Cerebellar cortex (tissue), 1 donor: Measurements from ENCODE around the gene SPATA31D4.
"Not testable (repeated sequence)": the region's sequence is repeated elsewhere in the genome, so short reads cannot be mapped to it uniquely, and the experiment has no call there.

ENCODE experiments used
- DNase-seq: peaks from one replicate; pipeline ENCODE4 v3.0.0-alpha.2; 2015; ENCODE audit warnings: low spot score

SPATA31D4 gene

DNA sequence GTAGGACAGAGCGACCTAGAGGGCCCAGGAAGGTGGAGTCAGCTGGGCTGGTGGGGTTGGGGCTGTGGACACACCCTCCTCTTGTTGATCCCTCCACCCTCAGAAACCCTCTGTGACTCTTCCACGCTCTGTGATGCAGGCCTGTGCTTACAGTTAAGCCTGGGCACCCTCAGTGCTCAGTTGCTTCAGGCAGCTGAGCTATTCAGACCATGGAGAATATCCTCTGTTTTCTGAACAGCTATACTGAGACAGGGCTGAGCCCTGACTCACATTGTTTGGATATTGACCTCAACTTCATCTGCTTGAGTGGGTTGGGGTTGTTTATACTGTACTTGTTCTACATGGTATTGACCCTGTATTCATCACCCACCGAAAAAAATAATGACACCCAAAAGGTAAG is at the start of gene SPATA31D4:
Gene SPATA31D4 (plus strand): TSS at position 124 of the 400 bp plus-strand sequence. CDS start 86 bp downstream, at position 210.
- not testable (repeated sequence) for DNase-seq

DNA sequence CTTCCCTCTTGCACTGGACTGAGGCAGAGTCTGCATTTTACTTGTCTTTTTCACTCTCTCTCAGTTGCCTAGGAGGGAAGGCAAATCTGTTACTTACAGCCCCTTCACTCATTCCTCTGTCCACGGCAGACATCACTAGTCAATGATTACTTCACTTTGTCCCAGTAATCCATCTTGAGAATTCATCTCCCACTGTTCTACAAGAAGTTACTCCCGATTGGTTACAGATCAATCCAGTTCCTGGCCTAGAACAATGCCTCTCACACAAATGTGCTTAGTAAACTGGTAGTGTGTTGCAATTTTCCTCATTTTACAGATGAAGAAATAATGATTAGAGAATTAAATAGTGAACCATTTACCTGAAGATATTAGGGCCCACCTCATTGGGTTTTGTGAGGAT is 49.7 kb upstream of the SPATA31D4 start:
- no peak for DNase-seq

GRCh38 chr9:81879501-81879916 is 48.7 kb upstream of the SPATA31D4 start:
- no peak for DNase-seq

DNA sequence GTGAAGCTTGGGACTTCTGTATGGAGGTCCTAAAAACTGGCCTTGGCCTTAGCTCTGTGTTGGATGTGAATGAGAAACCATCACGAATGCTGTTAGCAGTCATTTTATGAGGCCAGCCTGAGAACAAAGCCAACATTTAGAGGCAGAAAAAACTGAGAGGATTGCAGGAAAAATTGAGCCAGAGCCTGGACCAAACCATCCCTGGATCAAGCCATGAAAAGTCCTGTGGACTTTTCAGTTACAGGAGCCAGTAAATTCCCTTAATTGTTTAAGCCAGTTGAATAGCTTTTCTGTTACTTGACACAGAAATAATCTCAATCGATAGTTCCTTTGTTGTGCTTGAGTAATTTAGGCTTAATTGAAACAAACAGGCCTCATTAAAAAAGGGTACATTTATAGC is 42.6 kb upstream of the SPATA31D4 start:
- no peak for DNase-seq

GRCh38 chr9:81886665-81887064 is 41.6 kb upstream of the SPATA31D4 start:
- DNase-seq: no peak

GRCh38 chr9:81890104-81890503 is 38.1 kb upstream of the SPATA31D4 start:
- no peak for DNase-seq

- no peak for DNase-seq
Observed at GRCh38 chr9:81892440-81892839, 35.8 kb upstream of the SPATA31D4 start.

DNA sequence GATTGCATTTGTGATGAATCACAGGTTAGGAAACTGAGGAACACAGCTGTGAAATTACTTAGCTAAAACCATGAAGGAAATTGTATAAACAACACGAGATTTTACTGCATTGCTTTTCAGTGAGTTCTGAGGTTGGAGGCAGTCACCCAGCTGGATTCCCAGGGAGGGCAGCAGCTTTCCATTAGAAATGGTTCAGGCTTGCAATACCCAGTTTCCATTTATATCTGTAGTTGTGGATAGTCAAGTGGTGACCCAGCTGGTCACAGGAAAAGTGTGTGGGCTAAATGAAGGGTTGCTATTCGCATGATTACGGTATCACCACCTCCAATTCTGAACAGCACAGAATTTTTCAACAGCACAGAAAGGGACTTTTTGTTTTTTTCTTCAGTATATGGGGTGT is 34.3 kb upstream of the SPATA31D4 start:
- DNase-seq: no peak

DNA sequence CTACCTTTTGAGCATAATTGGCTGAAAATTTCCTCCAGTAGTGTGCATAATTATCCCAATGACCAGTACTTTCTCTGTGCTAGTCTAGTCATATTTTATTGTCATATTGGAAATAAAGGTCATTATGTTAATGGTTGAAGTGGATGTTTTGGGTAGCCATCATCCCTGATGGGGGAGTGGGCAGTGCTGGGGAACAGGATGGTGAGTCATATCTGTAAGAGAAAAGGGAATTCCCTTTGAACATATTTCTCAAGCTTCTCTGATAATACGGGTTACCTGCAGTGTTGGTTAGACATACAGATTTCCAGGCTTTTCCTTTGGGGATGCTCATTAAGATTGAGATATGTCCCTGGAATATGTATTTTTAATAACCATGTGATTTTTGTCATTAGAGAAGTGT is 33.3 kb upstream of the SPATA31D4 start:
- DNase-seq: no peak

DNA sequence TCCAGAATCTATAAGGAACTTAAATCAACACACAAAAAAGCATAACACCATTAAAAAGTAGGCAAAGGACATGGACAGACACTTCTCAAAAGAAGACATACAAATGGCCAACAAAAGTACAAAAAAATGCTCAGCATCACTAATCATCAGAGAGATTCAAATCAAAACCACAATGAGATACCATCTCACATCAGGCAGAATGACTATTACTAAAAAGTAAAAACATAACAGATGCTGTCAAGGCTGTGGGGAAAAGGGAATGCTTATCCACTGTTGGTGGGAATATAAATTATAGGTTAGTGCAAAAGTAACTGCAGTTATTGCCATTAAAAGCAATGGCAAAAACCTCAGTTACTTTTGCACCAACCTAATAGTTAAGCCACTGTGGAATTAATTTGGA is 32.2 kb upstream of the SPATA31D4 start:
- no peak for DNase-seq

DNA sequence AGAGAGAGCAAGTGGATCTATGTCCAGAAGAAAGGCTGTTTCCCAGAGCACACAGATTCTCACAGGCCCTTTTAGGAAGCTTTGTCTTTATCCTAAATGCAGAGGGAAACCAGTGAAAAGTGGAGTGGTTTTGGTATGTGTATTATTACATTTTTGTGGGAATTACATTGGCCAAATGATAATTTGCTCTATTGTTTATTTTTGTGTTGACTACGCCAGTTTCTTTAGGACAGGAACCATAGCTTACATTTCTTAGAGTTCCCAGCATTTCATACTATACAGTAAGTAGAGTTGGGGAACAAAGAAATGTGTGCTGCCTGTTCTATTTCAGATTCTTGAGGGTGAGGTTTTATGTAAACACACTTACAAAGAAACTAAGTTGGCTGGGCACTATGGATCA is 29.4 kb upstream of the SPATA31D4 start:
- no peak for DNase-seq

- no peak for DNase-seq
Observed at GRCh38 chr9:81902196-81902595, 26.0 kb upstream of the SPATA31D4 start.

DNA sequence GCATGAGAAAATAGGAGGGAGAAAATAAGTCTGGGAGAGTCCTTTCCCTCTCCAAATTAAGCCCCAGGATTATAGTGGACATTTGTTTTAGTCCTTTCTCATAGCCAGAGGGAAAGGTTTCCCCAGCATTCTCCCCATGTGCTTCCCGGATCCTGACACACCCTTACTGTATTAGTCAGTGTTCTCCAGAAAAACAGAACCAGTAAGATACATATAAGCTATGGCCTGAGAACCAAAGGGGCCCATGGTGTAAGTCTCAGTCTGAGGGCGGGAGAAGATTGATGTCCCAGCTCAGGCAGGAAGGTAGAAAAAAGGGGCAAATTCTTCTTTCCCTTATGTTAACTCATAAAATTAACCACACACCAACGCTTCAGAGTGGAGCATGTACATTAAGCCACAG is 25.6 kb upstream of the SPATA31D4 start:
- no peak for DNase-seq

DNA sequence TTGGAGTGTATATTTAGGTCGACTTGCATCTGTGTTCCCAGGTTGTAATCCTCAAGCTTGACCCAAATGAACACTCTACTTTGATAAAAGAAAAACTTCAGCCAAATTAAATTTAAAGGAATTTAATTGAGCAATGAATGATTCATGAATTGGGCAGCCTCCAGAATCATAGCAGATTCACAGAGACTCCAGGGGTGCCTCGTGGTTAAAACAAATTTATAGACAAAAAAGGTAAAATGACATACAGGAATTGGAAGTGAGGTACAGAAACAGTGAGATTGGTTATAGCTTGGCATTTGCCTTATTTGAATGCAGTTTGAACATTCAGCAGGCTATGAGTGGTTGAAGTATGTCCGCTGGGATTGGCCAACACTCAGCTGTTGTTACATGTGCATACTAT is 21.6 kb upstream of the SPATA31D4 start:
- no peak for DNase-seq

DNA sequence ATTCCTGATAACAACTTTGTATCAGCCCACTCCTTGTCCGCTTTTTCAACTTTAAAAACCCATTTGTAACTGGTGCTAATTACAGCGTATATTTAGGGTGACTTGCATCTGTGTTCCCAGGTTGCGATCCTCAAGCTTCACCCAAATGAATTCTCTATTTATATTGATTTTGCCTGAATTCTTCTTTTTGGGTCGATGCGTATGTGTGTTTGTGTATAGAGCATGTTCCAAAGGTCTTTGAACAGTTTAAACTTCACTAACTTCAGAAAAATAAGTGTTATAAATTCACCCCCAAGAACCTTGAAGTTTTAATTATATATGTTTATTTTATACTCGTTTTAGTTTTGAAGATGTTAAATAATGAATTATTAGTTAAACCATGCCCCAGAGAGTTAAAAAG is 16.1 kb upstream of the SPATA31D4 start:
- DNase-seq: no peak

- DNase-seq: no peak
Observed at GRCh38 chr9:81915801-81916505, 12.3 kb upstream of the SPATA31D4 start.

DNA sequence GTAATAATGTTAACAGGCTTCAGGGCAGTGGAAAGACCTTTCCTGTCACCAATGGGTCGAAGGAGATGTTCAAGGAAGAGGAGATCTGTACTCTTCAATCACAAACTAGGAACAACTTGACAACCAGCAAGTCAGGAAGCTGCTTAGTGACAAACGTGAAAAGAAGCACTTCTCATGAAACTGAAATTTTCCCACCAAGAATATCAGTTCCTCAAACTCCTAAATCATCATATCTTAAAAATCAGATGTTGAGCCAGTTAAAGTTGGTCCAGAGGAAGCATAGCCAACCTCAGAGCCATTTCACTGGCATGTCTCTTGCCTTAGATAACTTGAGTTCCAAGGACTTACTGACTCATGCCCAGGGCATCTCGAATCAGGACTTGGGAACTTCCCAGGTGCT is 9.7 kb upstream of the SPATA31D4 start:
- not testable (repeated sequence) for DNase-seq

DNA sequence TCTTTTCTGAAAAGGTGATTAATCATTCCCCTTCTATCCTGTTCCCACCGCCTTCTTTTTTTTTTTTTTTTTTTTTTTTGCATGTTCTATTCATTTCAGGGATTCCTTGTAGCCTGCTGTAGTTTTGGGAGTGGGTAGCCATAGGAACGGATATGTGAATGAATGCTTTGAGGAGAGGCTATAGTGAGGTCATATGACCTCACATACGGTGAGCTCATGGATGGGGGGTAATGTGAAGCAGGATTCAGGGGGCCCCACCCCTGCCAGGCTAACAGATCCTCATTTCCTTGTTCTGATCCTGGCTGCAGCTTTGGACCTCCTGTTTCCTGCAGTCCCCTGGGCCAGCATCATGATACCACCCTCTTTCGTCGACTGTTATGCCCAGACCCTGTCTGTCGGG is 1.9 kb downstream of the SPATA31D4 start:
- not testable (repeated sequence) for DNase-seq

DNA sequence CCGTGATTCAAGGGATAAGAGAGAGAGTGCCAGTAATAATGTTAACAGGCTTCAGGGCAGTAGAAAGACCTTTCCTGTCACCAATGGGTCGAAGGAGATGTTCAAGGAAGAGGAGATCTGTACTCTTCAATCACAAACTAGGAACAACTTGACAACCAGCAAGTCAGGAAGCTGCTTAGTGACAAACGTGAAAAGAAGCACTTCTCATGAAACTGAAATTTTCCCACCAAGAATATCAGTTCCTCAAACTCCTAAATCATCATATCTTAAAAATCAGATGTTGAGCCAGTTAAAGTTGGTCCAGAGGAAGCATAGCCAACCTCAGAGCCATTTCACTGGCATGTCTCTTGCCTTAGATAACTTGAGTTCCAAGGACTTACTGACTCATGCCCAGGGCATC is 5.3 kb downstream of the SPATA31D4 start:
- not testable (repeated sequence) for DNase-seq

- DNase-seq: not testable (repeated sequence)
Observed at GRCh38 chr9:81943393-81943792, 15.2 kb downstream of the SPATA31D4 start, which contains the start of gene SPATA31D3. TSS of gene SPATA31D3 (plus strand) at chr9:81943500. CDS start at chr9:81943586, 86 bp downstream.

GRCh38 chr9:81948650-81949049 is 20.4 kb downstream of the SPATA31D4 start:
- not testable (repeated sequence) for DNase-seq

DNA sequence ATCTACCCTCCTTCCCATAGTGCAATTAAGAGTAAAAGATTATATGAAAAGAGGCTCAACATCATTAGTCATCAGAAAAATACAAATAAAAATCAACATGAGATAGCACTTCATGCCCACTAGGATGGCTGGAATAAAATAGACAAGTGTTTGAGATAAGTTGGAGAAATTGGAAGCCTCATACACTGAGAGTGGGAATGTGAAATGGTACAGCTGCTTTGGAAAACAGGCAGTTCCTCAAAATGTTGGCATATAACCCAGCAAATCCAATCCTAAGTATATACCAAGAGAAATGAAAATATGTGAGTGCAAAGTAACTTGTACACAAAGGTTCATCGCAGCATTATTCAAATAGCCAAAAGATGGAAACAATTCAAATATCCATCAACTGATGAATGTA is 24.9 kb downstream of the SPATA31D4 start:
- DNase-seq: no peak

DNA sequence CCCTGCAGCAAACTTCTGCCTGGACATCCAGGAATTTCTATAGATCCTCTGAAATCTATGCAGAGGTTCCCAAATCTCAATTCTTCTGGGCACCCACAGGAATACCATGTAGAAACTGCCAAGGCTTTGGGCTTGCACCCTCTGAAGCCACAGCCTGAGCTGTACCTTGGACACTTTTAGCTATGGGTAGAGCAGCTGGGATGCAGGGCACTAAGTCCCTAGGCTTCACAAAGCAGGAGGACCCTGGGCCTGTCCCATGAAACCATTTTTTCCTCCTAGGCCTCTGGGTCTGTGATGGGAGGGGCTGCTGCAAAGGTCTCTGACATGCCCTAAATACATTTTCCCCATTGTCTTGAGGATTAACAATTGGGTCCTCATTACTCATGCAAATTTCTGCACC is 27.4 kb downstream of the SPATA31D4 start:
- no peak for DNase-seq
